HG03571 (cell line): ENCODE results near the gene MXRA5.
"Not testable (repeated sequence)": the region's sequence is repeated elsewhere in the genome, so short reads cannot be mapped to it uniquely, and the experiment has no call there.

ENCODE experiments used
- ATAC-seq: cut with Tn5 transposase; IDR thresholded peaks from one replicate; pipeline ENCODE4 v1.9.1; 2021; ENCODE audit not compliant: unreplicated experiment

The MXRA5 gene

GRCh38 chrX:3346501-3347259 is at the start of gene MXRA5:
TSS of gene MXRA5 (minus strand) at chrX:3346652. CDS start at chrX:3343833, 2,819 bp downstream.
- ATAC-seq: no peak

DNA sequence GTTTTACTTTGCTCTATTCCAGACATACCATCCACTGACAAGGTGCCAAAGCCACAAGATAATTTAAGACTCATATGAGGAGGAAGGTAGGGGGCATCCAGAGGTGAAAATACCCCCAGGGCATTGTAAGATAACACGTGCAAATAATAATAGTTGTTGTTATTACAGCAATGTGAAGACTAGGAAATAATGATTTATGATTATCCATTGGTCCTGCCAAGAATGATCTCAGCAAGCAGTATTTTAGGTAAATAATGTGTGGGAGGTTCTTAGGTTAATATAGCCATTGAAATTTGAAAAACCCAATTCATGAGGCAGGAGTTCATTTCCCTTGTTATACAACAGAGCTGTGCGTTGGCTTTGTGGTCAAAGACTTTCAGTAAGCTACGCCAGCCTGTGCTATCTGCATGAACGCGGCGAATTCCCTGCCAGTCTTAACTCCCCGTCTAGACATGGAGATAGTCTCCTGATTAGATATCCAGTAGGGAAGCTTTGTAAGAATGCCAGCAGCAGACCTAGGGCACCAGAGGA is 47.2 kb upstream of the MXRA5 start:
- ATAC-seq: no peak

GRCh38 chrX:3393178-3393577 is 46.7 kb upstream of the MXRA5 start:
- no peak for ATAC-seq

DNA sequence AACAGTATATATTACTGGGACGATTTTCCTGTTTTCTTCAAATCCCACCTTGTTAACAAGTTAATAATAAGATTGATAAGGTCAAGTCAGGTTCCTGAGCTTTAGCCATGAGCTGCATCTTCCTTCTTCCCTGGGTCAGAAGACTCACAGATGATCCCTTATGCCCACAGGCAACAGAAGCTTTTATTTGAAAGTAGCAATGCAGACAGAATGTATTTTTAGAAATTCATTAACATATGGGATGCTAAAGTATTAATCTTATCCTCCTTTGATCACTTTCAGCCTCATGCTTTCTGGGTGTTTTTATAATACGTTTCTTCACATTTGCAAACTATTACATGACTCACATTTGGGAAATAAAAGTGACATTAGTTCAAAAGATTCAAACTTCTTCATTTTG is 42.0 kb upstream of the MXRA5 start:
- no peak for ATAC-seq

DNA sequence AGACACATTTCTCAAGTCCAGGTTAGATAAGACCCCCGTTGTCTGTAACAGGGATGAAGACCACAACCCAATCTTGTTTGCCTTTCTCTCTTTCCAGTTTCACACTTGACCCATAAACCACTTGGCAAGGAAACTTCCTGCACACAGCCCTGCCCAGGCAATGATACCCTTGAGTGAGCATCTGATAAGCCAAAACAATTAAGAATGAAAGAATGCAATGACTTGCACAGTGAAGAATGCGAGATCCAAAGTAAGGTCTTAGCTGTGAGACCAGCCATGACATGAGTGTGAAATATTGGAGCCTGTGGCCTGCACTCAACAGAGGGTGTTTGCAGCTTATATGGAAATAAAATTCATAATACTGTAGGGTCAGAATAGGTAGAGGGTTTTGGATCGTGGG is 37.9 kb upstream of the MXRA5 start:
- no peak for ATAC-seq

DNA sequence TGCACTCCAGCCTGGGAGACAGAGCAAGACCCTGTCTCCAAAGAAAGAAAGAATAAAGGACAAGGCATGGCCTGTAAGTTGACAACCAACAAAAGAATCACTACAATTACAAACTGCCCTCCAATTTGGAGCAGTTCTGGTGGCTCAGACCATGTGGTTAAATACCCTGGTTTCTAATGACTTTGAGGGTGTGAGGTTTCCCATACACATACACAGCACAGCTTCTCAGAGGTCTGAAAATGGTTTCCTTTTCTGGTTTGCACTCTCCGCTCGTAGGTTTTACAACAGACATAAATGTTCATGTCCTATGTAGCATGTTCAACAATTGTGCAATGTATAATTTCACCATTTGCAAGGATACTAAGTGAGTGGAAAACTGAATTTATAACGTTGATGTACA is 34.2 kb upstream of the MXRA5 start:
- no peak for ATAC-seq

DNA sequence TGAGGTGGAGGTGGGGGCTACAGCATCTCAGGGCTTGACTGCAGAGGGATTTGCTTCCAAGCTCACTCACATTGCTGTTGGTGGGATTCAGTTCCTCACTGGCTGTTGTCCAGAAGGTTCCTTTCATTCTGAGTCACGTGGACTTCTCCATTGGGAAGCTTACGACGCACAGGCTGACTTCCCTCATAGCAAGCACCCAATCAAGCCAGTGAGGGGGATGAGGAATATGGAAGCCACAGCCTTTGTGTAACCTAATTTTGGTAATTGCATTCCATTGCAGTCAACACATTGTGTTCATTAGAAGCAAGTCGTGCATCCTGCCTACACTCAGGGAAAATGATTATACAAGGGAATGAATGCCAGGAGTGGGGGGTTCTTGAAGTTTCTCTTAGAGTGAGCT is 32.7 kb upstream of the MXRA5 start:
- no peak for ATAC-seq

DNA sequence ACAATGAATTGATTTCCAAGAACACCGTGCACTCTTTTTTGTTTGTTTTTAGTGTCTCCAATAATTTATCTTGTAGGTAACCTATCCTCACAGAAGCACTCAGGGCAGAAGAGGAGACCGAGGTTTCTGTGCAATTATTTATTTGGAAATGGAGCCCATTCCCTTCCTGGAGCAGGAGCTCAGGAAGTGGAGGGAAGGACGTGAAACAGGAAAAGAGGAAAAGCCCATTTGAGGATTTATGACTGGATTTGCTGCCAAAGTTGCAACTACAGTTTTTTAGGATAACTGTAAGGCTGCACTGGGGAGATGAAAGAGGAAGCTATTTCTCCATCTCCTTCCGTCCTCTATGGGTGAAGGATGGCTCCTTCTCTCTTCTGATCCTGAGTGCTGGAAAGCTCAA is 31.7 kb upstream of the MXRA5 start:
- ATAC-seq: no peak

- no peak for ATAC-seq
Observed at GRCh38 chrX:3377560-3377959, 31.1 kb upstream of the MXRA5 start.

DNA sequence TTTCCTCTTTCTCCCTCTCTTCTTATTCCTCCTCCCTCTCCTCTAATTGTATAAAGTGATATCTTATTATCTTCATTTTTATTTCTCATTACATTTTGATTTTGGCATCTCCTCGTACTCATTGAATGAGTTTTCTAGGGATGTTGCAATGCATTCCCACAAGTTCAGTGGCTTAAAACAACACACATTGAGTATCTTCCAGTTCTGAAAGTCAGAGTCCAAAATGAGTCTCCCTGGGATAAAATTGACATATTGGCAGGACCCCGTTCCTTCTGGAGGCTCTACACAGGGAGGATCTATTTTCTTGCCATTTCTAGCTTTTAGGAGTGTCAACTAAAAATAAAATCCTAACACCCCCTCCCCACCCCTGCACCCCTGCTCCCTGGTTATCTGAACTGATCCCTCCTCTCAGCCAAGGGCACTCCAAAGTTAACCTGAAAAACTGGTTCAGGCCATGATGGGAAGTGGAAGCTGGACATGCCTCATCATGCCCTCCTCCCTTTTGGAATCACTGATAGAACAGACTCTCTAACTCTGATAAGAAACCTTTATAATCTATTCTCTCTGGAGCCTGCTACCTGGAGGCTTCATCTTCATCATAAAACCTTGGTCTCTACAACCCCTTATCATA is 29.5 kb upstream of the MXRA5 start:
- ATAC-seq: not testable (repeated sequence)

DNA sequence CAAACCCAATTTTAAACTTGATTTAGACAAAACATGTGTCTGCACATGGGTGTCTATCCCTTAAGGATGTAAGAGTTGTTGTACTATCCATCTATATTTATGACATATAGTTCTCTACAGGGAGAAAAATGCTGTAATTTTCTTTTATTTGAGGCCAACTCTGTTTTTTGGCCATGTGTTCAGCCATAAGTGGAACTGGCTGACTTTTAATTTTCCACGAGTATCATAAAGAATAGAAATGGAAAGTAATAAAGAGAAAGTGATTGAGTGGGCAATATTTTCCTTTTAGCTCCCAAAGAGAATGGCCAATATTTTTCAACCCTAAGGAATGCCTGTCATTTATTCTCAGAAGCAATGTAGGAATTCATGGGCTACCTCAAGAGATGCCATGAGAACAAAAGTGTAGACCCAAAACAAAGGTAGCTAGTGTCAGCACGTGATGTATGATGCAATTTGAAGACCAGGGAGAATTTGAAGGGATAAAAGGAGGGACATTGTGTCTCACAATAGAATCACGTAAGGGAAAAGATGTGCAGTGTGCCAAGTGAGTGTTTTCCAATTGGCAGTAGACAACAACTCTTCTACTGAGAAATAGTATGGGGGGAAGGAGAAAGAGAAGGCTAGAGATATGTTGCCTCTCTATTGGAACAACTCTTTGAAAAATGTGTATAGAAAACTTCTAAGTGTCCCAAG is 27.8 kb upstream of the MXRA5 start:
- ATAC-seq: no peak

DNA sequence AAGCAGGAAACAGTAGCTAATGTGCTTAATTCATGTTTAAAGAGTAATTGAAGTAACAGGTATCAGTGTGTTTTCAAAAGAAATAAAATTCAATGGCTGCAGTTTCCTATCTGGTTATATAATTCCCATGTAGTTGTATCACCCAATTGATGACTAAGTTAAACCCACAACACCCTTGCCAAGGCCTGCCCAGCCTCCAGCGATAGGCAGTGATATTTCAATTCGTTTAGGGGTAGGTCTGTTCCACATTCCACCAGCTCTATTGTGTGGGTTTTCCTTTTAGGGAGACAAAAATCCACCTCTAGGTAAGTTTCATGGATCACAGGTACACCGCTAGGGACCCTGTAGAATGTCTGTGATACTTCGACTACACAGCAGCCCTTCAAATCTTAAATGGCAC is 24.7 kb upstream of the MXRA5 start:
- no peak for ATAC-seq

DNA sequence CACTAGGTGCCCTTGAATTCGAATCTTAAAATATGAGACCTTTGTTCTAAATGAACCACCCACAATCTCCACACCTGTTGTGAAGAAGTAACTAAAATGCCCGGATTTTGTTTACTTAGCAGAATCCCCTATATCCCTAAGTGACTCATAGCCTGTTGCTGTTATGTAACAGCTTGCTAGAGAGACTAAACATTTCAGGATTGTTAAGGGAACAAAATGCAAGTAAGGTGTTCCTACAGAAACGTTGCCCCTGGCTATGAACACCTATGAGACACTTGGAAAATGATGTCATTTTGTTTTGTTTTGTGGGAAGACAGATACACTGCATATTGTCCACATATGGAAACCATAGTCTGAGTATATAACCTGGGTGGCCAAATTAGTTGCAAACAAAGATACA is 24.2 kb upstream of the MXRA5 start:
- no peak for ATAC-seq

GRCh38 chrX:3362956-3363355 is 16.5 kb upstream of the MXRA5 start:
- no peak for ATAC-seq

DNA sequence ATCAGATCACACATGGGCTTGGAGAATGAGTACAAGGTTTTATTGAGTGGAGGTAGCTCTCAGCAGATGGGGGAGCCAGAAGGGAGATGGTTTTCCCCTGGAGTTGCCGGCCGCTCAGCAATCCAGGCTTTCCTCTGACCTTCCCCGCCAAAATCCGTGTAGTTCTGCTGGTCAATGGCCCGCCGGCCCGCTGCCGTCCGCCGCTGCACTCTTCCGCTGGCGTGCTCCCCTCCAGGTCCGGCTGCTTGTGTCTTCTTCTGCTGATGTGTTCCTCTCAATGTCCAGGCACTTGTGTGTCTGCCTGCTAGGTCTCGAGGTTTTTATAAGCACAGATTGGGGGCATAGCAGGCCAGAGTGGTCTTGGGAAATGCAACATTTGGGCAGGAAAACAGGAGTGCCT is 14.4 kb upstream of the MXRA5 start:
- ATAC-seq: no peak

DNA sequence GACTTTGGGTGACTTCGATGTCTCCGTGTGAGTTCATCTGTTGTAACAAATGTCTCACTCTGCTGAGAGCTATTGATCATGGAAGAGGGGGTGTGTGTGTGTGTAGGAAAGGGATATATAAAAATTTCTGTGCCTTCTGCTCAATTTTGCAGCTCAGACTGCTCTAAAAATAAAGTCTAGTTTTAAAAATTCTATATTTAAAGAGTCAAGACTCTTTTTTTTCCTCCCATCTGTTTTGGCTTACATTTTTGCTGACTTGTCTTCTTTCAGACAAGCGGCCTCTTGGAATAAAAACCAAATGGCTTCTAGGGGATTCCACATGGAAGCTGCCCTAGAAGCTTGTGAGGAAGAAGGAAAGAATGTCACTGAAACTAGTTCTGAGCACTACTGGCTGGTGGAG is 6.3 kb upstream of the MXRA5 start:
- not testable (repeated sequence) for ATAC-seq

GRCh38 chrX:3351276-3351675 is 4.8 kb upstream of the MXRA5 start:
- no peak for ATAC-seq

DNA sequence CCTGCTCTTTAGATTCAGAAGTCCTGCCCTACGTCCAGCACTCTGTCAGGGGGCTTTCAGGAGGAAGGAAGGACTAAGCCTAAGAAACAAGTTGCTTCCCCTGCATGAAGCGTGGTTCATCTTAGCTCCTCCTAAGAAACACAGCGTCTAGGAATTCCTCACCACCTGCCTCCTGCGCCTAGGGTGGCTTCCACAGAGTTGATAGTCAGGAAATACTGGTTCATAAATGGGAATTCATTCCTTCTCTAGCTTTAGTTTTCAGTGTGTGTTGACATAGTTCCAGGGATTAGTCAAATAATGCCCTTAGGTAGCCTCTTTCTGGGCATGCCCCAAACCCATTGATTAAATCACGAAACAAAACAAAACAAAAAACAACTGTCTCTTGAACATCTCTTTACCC is 1.7 kb upstream of the MXRA5 start:
- no peak for ATAC-seq

GRCh38 chrX:3345281-3346191 is 916 bp downstream of the MXRA5 start:
- no peak for ATAC-seq

- not testable (repeated sequence) for ATAC-seq
Observed at GRCh38 chrX:3343569-3343968, 2.9 kb downstream of the MXRA5 start.

- ATAC-seq: no peak
Observed at GRCh38 chrX:3340016-3340415, 6.4 kb downstream of the MXRA5 start.
